ENCODE data around the gene MGLL. TPM values are rescaled to one million over a fixed set of nuclear protein-coding genes. Genes with fewer than 3 reads are reported as not detected.

MGLL gene
- total and polyA plus RNA-seq, 4 donors, result 67.0 to 182 (median 78.2) TPM

DNA sequence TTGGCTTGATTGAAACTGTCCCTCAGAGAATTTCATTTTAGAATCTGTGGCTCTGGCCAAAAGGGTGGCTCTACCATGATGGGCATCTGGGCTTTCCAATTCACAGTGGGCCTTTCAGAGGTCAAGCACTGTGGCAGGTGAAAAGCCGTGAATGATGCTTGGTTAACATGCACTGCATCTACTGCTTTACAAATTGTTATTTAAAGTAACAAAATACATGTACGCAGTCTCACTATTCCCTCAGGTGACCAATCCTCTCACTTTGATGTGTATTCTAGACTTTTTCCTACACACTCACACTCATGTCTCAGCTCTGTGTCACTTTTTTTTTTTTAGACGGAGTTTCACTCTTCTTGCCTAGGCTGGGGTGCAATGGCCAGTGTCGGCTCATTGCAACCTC lies 70.5 kb downstream of the MGLL start:
- no peak overlapping the region for H3K4me3 ChIP-seq
- no peak overlapping the region for H3K27ac ChIP-seq (ENCODE audit: low read depth in 1 of 2, low read length in 1 of 2)
- peaks cover 0 to 10% (median 2%) of the 10 kb centered on the region in 5 donors for H3K4me1 ChIP-seq (ENCODE audit: control insufficient read depth in 5 of 5, insufficient read depth in 5 of 5, low read length in 5 of 5)
- no peaks in the 10 kb centered on the region for H3K9me3 ChIP-seq (ENCODE audit: control insufficient read depth in 4 of 4, insufficient read depth in 3 of 4, low read length in 3 of 4)
- WGBS, 2 donors, result 95 to 96% methylated on average over 4 of the region's 4 CpGs
- DNase-seq, result no peak
- H3K27me3 ChIP-seq (ENCODE audit: control insufficient read depth in 3 of 3, insufficient read depth in 3 of 3, low read length in 2 of 3), result no peaks in the 10 kb centered on the region
- no peak overlapping the region for H3K9ac ChIP-seq (ENCODE audit: insufficient read depth in 1 of 2, low read length in 2 of 2)
- no peak for ATAC-seq (ENCODE audit: insufficient read depth, low FRiP score)
- TF ChIP-seq, protein P1, sequence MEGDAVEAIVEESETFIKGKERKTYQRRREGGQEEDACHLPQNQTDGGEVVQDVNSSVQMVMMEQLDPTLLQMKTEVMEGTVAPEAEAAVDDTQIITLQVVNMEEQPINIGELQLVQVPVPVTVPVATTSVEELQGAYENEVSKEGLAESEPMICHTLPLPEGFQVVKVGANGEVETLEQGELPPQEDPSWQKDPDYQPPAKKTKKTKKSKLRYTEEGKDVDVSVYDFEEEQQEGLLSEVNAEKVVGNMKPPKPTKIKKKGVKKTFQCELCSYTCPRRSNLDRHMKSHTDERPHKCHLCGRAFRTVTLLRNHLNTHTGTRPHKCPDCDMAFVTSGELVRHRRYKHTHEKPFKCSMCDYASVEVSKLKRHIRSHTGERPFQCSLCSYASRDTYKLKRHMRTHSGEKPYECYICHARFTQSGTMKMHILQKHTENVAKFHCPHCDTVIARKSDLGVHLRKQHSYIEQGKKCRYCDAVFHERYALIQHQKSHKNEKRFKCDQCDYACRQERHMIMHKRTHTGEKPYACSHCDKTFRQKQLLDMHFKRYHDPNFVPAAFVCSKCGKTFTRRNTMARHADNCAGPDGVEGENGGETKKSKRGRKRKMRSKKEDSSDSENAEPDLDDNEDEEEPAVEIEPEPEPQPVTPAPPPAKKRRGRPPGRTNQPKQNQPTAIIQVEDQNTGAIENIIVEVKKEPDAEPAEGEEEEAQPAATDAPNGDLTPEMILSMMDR (IDR thresholded peaks at IDR 0.05; ENCODE audit: control extremely low read depth, extremely low read depth), result no peak
- no peaks in the 10 kb centered on the region for H3K36me3 ChIP-seq (ENCODE audit: control insufficient read depth in 4 of 4, insufficient read depth in 4 of 4, low read length in 4 of 4)

DNA sequence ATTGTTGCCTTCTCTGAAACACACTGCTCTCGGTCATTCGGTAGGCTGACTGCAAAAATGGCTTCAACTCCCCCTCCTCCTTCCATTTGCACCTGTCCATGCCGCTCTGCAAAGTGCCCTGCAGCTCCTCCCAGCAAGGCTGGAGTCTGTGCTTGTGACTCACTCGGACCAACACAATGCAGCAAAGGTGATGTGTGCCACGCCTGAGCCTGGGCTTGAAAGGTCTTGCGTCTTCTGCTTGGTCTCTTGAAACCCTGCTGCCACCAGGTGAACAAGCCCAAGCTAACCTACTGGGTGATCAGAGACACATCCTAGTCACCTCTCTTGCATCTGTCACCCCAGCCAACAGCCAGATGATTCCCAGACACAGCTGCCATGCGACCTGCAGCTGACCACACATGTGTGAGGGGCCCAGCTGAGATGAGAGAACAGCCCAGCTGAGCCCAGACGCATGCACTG lies 71.1 kb downstream of the MGLL start:
- no peaks in the 10 kb centered on the region for H3K9me3 ChIP-seq (ENCODE audit: control insufficient read depth in 4 of 4, insufficient read depth in 3 of 4, low read length in 3 of 4)
- H3K27me3 ChIP-seq (ENCODE audit: control insufficient read depth in 3 of 3, insufficient read depth in 3 of 3, low read length in 2 of 3), result no peaks in the 10 kb centered on the region
- ATAC-seq (ENCODE audit: insufficient read depth, low FRiP score) (no peak), DNase-seq (no peak)
- H3K9ac ChIP-seq (ENCODE audit: insufficient read depth in 1 of 2, low read length in 2 of 2), result no peak overlapping the region
- TF ChIP-seq, protein P1 (IDR thresholded peaks at IDR 0.05; ENCODE audit: control extremely low read depth, extremely low read depth), result no peak
- H3K4me1 ChIP-seq (ENCODE audit: control insufficient read depth in 5 of 5, insufficient read depth in 5 of 5, low read length in 5 of 5), result peaks cover 0 to 10% (median 2%) of the 10 kb centered on the region in 5 donors
- no peaks in the 10 kb centered on the region for H3K36me3 ChIP-seq (ENCODE audit: control insufficient read depth in 4 of 4, insufficient read depth in 4 of 4, low read length in 4 of 4)
- no peak overlapping the region for H3K4me3 ChIP-seq
- 90 to 94% methylated on average over 8 of the region's 8 CpGs for WGBS, 2 donors
- H3K27ac ChIP-seq (ENCODE audit: low read depth in 1 of 2, low read length in 1 of 2), result no peak overlapping the region

DNA sequence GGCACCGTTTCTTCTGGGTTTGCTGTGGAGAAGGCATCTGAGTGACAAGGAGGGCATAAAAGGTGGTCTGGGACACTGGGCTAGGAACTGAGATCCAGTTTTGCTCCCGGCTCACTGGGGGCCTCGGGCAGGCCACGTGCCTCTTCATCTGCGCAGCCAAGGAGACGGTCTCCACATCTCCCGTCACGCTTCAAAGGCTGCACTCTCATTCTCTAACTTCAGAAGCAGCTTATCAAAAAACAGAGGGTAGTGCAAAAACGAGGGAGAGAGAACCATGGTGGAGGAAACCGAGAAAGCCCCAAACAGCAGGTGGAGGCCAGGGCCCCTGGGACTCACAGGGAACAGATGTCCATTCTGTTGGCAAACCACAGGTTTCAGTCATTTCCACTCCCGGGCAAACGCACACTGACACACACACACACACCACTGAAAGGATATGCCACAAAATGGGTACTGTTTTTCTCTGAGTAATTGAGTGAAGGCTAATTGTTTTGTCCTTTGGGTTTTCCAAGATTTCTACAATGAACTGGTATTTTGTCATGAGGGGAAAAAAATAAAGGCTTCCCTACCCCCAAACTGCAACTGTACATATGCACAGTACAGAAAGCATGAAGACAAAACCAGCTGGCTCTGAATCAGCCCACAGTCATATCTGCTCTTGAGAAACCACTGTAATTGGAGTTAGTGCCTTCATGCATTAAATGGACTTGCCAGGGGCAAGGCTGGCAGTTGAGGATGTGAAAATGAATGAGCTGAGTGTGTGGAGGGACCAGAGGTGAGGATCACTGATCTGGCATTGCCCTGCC lies 71.9 kb downstream of the MGLL start:
- ATAC-seq (ENCODE audit: insufficient read depth, low FRiP score) (no peak), DNase-seq (no peak)
- Histone ChIP-seq H3K4me3 (no peak overlapping the region), H3K4me1 (ENCODE audit: control insufficient read depth in 5 of 5, insufficient read depth in 5 of 5, low read length in 5 of 5) (peaks cover 0 to 10% (median 2%) of the 10 kb centered on the region in 5 donors), H3K9me3 (ENCODE audit: control insufficient read depth in 4 of 4, insufficient read depth in 3 of 4, low read length in 3 of 4) (no peaks in the 10 kb centered on the region), H3K9ac (ENCODE audit: insufficient read depth in 1 of 2, low read length in 2 of 2) (no peak overlapping the region), H3K27me3 (ENCODE audit: control insufficient read depth in 3 of 3, insufficient read depth in 3 of 3, low read length in 2 of 3) (no peaks in the 10 kb centered on the region), H3K36me3 (ENCODE audit: control insufficient read depth in 4 of 4, insufficient read depth in 4 of 4, low read length in 4 of 4) (no peaks in the 10 kb centered on the region), H3K27ac (ENCODE audit: low read depth in 1 of 2, low read length in 1 of 2) (peak overlapping the region in 1 of 2 donors; percentile 2)
- WGBS, 2 donors, result 36 to 70% methylated on average over 12 of the region's 12 CpGs
- TF ChIP-seq, protein P1 (IDR thresholded peaks at IDR 0.05; ENCODE audit: control extremely low read depth, extremely low read depth), result no peak

Measured in lung (tissue), 12 donors.